ENCODE results near the gene SLC23A2.
"Not testable (repeated sequence)": the region's sequence is repeated elsewhere in the genome, so short reads cannot be mapped to it uniquely, and the experiment has no call there.

SLC23A2 gene

GRCh38 chr20:4924032-4924431 is 77.3 kb downstream of the SLC23A2 start:
- no peak for DNase-seq (ENCODE audit: extremely low read depth, low read depth)
- H3K4me3 ChIP-seq (replicated peaks; ENCODE audit: low read depth, low read length), result no peak overlapping the region
- no peak for TF ChIP-seq CTCF (IDR thresholded peaks at IDR 0.05; ENCODE audit: low read depth, low read length, missing control alignments)

- H3K4me3 ChIP-seq (replicated peaks; ENCODE audit: low read depth, low read length), result no peak overlapping the region
- TF ChIP-seq CTCF (IDR thresholded peaks at IDR 0.05; ENCODE audit: low read depth, low read length, missing control alignments), result no peak
- no peak for DNase-seq (ENCODE audit: extremely low read depth, low read depth)
Observed at GRCh38 chr20:4922186-4922585, 79.1 kb downstream of the SLC23A2 start.

DNA sequence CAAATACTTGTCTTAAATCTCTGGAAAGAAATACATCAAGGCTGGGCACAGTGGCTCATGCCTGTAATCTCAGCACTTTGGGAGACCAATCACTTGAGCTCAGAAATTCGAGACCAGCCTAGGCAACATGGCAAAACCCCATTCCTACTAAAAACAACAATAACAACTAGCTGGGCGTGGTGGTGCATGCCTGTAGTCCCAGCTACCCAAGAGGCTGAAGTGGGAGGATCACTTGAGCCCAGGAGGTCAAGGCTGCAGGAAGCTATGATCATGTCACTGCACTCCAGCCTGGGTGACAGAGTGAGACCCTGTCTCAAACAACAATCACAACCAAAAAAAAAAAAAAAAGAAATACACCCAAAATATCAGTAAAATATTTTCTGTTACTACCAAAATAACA is 80.0 kb downstream of the SLC23A2 start:
- H3K4me3 ChIP-seq (replicated peaks; ENCODE audit: low read depth, low read length); DNase-seq (ENCODE audit: extremely low read depth, low read depth): not testable (repeated sequence)

DNA sequence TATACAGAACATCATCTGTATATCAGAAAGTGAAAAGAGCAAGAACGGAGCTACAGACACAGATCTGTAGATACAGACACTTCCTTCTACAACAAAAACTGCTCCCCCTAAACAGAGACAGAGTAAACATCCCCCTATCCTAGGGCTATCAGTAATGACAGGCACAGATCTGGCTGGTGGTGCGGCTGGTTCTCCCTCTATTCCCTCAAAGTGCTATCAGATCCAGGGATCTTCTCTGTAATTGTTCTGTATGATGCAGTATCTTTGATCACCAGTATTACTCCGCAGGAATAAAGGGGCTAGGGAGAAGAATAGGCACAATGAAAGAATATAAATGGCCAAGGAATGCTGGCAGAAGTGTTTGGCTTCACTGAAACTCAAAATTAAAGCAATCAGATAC is 80.7 kb downstream of the SLC23A2 start:
- no peak overlapping the region for H3K4me3 ChIP-seq (replicated peaks; ENCODE audit: low read depth, low read length)
- no peak for TF ChIP-seq CTCF (IDR thresholded peaks at IDR 0.05; ENCODE audit: low read depth, low read length, missing control alignments)
- DNase-seq (ENCODE audit: extremely low read depth, low read depth), result no peak

DNA sequence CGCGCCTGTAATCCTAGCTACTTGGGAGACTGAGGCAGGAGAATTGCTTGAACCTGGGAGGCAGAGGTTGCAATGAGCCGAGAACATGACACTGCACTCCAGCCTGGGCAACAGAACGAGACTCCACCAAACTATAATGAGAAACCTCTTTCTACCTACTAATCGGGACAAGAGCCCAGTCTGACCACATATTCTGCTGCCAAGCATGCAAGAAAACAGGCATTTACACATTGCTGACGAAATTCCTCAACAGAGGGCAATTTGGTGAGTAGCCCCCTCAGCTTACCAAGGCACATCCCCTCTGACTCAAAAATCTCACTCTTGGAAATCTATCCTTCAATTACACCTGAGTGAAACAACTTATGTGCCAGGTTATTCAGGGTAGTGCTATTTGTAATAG is 81.2 kb downstream of the SLC23A2 start:
- no peak for DNase-seq (ENCODE audit: extremely low read depth, low read depth)
- TF ChIP-seq CTCF (IDR thresholded peaks at IDR 0.05; ENCODE audit: low read depth, low read length, missing control alignments), result no peak
- H3K4me3 ChIP-seq (replicated peaks; ENCODE audit: low read depth, low read length), result no peak overlapping the region

DNA sequence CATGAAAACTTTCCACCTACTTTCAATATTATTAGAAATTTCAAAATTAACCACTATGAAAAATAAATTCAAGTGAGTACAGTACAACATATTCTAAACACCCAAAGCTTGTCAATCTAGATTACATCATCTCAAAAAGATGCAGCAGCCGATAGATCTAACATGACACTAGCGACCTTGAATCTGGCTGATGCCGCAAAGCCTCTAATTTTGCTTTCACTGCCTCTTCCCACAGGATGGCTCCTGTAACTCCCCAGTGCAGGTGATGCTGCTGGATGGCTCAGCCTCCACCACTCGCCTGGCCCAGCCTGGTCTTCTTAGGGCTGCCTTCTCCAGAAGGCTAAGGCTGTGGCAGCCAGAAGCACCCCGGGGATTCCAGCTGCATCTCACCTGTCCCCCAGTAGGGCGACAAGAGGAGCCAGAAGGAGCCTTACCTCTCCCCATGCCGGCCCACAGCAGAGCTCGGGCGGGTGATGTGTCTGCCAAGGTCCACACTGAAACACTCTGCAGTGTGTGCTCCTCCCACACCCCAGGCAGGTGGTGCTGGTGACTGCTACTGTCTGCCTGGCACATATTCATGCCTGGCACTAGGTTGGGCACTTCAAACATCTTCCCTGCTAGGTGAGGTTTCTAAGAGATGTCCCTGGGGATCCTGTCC is 82.1 kb downstream of the SLC23A2 start:
- TF ChIP-seq CTCF (IDR thresholded peaks at IDR 0.05; ENCODE audit: low read depth, low read length, missing control alignments), result no peak
- no peak overlapping the region for H3K4me3 ChIP-seq (replicated peaks; ENCODE audit: low read depth, low read length)
- DNase-seq (ENCODE audit: extremely low read depth, low read depth), result no peak

DNA sequence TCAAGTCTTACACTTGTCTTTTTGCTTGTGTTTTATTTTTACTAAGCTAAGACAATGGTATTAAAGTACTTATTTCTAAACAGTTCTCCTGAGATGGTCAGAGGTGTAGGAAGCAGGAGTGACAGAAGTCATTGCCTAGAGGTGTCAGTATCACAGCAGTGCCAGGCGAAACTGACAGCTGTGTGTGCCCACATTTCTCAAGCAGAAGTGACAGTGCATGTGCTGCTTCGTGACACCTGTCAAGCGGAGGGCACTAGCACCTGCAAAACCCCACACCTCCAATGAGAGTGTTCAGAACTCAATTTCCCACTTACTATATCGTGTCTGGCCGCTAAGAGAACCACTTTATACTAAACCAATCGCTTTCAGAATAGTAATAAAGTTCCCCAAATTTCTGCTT is 82.8 kb downstream of the SLC23A2 start:
- DNase-seq (ENCODE audit: extremely low read depth, low read depth), result no peak
- no peak overlapping the region for H3K4me3 ChIP-seq (replicated peaks; ENCODE audit: low read depth, low read length)
- TF ChIP-seq CTCF (IDR thresholded peaks at IDR 0.05; ENCODE audit: low read depth, low read length, missing control alignments), result no peak
